OCI-LY1 (cell line): Measurements from ENCODE around the gene TMEM89.

Source experiments
- H2AFZ ChIP-seq: fragments of 200-600 bp; sonication (generic), shearing (Covaris generic); 2 replicates; pipeline ENCODE4 v1.6.0; 2014; ENCODE audit warnings: antibody characterized with exemption, mild to moderate bottlenecking, low read length
- H3F3A ChIP-seq: fragments of 200-600 bp; sonication (generic), shearing (Covaris generic); 2 replicates; pipeline ENCODE4 v1.6.0; 2014; ENCODE audit warnings: mild to moderate bottlenecking, antibody characterized with exemption, low read length, moderate library complexity; ENCODE audit not compliant: insufficient read depth
- H3K27ac ChIP-seq: fragments of 200-600 bp; sonication (generic); 2 replicates; pipeline ENCODE4 v1.5.1; 2014; ENCODE audit warnings: low read length, mixed run types, mild to moderate bottlenecking, low read depth; ENCODE audit not compliant: poor library complexity, severe bottlenecking
- H3K27me3 ChIP-seq: fragments of 200-600 bp; sonication (generic); 2 replicates; pipeline ENCODE4 v1.6.0; 2014; ENCODE audit warnings: antibody characterized with exemption, mild to moderate bottlenecking, low read length, moderate library complexity; ENCODE audit not compliant: insufficient read depth
- H3K36me3 ChIP-seq: fragments of 200-600 bp; sonication (generic); 2 replicates; pipeline ENCODE4 v1.6.1; 2014; ENCODE audit warnings: mild to moderate bottlenecking, antibody characterized with exemption, low read length, moderate library complexity, mixed read lengths; ENCODE audit not compliant: insufficient read depth
- H3K4me1 ChIP-seq: fragments of 200-600 bp; sonication (generic); 2 replicates; pipeline ENCODE4 v1.5.1; 2014; ENCODE audit warnings: mild to moderate bottlenecking, low read length, moderate library complexity; ENCODE audit not compliant: insufficient read depth, severe bottlenecking
- H3K4me2 ChIP-seq: fragments of 200-600 bp; sonication (generic), shearing (Covaris generic); 2 replicates; pipeline ENCODE4 v1.6.1; 2014; ENCODE audit warnings: low read length
- H3K4me3 ChIP-seq: fragments of 200-600 bp; sonication (generic); 2 replicates; pipeline ENCODE4 v1.5.1; 2014; ENCODE audit warnings: low read length, low read depth, mild to moderate bottlenecking, mixed read lengths; ENCODE audit not compliant: poor library complexity, severe bottlenecking
- H3K79me2 ChIP-seq: fragments of 200-600 bp; shearing (Covaris generic); 2 replicates; pipeline ENCODE4 v1.6.1; 2016; ENCODE audit warnings: mixed run types, low read length, mixed read lengths; ENCODE audit not compliant: insufficient read depth
- H3K9ac ChIP-seq: fragments of 200-600 bp; sonication (generic), shearing (Covaris generic); 2 replicates; pipeline ENCODE4 v1.6.1; 2014; ENCODE audit warnings: mild to moderate bottlenecking, low read length, mixed read lengths
- H3K9me2 ChIP-seq: fragments of 200-600 bp; sonication (generic), shearing (Covaris generic); 2 replicates; pipeline ENCODE4 v1.6.1; 2014; ENCODE audit warnings: low read depth, mild to moderate bottlenecking, low read length, mixed read lengths
- H3K9me3 ChIP-seq: fragments of 200-600 bp; shearing (Covaris generic); 2 replicates; pipeline ENCODE4 v1.6.1; 2014; ENCODE audit warnings: low read length, mixed read lengths
- H4K20me1 ChIP-seq: fragments of 200-600 bp; sonication (generic), shearing (Covaris generic); 2 replicates; pipeline ENCODE4 v1.6.0; 2016; ENCODE audit warnings: mild to moderate bottlenecking, low read length; ENCODE audit not compliant: insufficient read depth
- CTCF ChIP-seq: fragments of 200-600 bp; sonication (generic), shearing (Covaris generic); IDR thresholded peaks from 2 replicates; pipeline ENCODE4 v1.5.1; 2017; ENCODE audit warnings: mild to moderate bottlenecking, antibody characterized with exemption, low read length, moderate library complexity, mixed read lengths
- EZH2 ChIP-seq: fragments of 200-600 bp; sonication (generic), shearing (Covaris generic); IDR thresholded peaks from 2 replicates; pipeline ENCODE4 v1.8.0; 2017; ENCODE audit warnings: borderline replicate concordance, mixed run types, mild to moderate bottlenecking, antibody characterized with exemption, low read length, moderate library complexity, mixed read lengths

The TMEM89 gene

DNA sequence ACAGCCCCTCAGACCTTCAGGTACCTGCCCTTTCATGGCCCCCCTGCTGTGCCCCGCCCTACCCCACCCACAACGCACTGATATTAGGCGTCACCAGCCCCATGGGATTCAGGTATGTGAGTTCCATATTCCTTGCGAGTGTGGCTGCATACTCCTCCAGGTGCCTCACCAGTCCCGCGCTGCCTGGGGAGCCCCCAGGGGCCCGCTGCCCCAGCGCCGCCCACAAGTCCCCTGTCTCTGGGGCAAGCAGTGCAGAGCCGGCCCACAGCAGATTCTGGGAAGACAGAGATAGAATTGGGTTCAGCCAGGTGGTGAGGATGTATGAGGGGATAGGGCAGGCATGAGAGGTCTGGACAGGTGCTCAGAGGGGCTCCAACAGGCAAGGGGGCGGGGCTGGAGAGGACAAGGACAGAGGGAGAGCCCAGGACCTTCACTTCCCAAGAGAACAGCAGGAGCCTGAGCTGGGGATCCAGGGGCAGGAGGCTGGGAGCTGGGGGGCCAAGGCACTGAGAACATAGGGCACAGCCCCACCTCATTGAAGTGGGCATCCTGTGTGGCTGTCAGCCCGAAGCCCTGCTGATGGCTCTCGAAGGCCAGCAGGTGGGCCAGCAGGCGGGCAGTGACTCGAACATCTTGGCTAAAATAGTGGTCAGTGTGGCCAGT is 26.8 kb upstream of the TMEM89 start:
- Histone ChIP-seq H2AFZ (no peak overlapping the region), H3K4me2 (no peak overlapping the region), H3K9ac (no peak overlapping the region), H3K27me3 (no peaks in the 10 kb centered on the region), H3K9me2 (no peaks in the 10 kb centered on the region), H4K20me1 (no peaks in the 10 kb centered on the region), H3F3A (no peaks in the 10 kb centered on the region), H3K4me1 (no peaks in the 10 kb centered on the region), H3K36me3 (no peaks in the 10 kb centered on the region), H3K4me3 (no peak overlapping the region), H3K27ac (no peak overlapping the region), H3K9me3 (no peaks in the 10 kb centered on the region), H3K79me2 (no peaks in the 10 kb centered on the region)
- no peak for TF ChIP-seq EZH2
- TF ChIP-seq CTCF = no peak

- no peaks in the 10 kb centered on the region for H3K79me2 ChIP-seq
- no peak overlapping the region for H3K4me3 ChIP-seq
- H3K4me1 ChIP-seq = no peaks in the 10 kb centered on the region
- H3K27ac ChIP-seq = no peak overlapping the region
- H3K9ac ChIP-seq = no peak overlapping the region
- H3F3A ChIP-seq = no peaks in the 10 kb centered on the region
- H3K4me2 ChIP-seq = no peak overlapping the region
- no peaks in the 10 kb centered on the region for H3K9me2 ChIP-seq
- no peaks in the 10 kb centered on the region for H3K9me3 ChIP-seq
- no peaks in the 10 kb centered on the region for H3K27me3 ChIP-seq
- H2AFZ ChIP-seq = no peak overlapping the region
- no peaks in the 10 kb centered on the region for H3K36me3 ChIP-seq
- TF ChIP-seq EZH2 (no peak), CTCF (no peak)
- H4K20me1 ChIP-seq = no peaks in the 10 kb centered on the region
Observed at GRCh38 chr3:48647714-48648113, 26.1 kb upstream of the TMEM89 start.

DNA sequence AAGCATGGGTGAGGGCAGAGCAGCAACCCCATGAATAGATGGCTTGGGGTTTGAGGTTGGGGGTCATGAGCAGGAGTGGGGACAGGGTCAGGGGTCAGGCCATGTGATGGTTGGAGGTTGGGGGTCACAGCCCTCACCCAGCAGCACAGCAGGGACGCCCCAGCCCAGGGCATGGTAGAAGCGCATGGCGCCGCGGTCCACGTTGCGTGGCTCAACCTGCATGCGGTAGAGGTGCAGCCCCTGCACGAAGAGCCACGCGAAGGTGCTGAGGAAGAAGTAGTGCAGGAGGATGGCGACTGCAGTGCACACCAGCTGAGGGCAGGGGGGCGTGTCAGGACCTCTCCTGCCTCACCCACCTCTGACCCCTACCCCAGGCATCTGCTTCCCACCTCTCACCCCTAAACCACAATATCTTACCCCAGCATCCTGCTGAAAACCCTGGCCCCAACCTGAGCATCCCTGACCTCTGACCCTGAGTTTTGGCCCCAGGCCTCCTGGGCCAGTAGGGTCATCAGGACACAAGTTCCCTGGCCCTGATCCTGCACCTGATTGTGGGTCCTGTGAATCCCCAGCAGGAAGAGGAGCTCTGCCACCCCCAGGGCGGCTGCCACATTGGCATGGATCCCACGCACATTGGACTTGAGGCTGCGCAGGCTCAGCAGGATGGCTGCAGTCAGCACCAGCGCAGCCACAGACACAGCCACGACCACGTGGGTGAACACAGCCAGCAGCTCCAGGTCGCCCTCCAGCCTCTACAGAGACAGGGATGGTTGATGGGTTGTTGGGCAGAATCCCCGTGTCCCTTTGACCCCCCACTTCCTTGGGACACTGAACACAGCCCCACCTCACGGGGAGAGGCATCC is 23.6 kb upstream of the TMEM89 start:
- Histone ChIP-seq H4K20me1 (no peaks in the 10 kb centered on the region), H3F3A (no peaks in the 10 kb centered on the region), H3K79me2 (no peaks in the 10 kb centered on the region), H3K27ac (no peak overlapping the region), H3K4me2 (no peak overlapping the region), H3K4me3 (no peak overlapping the region), H3K36me3 (no peaks in the 10 kb centered on the region), H3K9me3 (no peaks in the 10 kb centered on the region), H3K9ac (no peak overlapping the region), H3K9me2 (no peaks in the 10 kb centered on the region), H3K4me1 (no peaks in the 10 kb centered on the region), H3K27me3 (no peaks in the 10 kb centered on the region), H2AFZ (no peak overlapping the region)
- TF ChIP-seq EZH2 = no peak
- no peak for TF ChIP-seq CTCF
